ENCODE data around the gene ZCCHC3.

The ZCCHC3 gene

DNA sequence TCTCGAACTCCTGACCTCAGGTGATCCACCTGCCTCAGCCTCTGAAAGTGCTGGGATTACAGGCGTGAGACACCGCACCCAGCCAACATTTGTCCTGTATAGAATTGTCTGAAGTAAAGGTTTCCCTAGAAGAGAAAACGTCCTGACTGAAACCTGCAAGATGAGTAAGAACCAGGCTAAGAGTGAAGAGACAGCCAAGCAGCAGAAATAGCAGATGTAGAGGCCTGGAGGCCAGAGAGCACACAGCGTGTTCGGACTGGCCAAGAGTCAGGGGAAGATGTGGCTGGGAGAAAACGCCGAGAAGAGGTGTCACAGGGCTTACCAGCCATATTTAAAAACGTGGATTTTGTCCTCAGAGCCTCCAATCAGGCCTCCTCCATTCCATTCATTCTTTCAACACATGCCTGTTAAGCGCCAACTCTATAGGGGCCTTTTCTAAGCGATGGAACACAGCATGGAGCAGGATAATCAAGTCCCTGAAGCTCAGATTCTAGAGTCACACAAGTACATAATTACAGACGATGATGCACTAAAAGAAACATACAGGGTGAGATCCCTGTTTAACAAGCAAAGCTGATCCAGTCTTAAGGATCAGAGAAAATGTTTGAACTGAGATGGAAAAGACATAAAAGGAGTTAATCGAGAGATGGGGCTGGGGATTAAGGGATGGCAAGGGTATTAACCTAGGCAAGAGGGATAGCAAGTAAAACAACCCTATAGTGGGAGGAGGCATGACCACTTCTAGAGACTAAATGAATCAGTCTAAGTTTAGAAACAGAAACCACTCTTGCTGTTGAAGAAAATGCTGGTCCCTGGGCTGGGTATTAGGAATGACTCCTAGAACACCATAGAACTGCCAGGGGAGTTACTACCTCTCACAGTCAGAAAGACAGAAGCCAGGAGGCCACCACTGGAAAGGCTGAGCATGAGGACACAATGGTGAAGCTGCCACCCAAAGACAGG is 4.8 kb downstream of the ZCCHC3 start:
- no peak for TF ChIP-seq CTCF (IDR thresholded peaks at IDR 0.05; ENCODE audit: borderline replicate concordance, control extremely low read depth, extremely low read depth, insufficient read depth, missing control alignments)
- DNase-seq (ENCODE audit: low spot score), result no peak
- in situ Hi-C loops (cut with MboI; ENCODE audit: low sequenced_read_pairs, unreplicated experiment), result no loop called here

DNA sequence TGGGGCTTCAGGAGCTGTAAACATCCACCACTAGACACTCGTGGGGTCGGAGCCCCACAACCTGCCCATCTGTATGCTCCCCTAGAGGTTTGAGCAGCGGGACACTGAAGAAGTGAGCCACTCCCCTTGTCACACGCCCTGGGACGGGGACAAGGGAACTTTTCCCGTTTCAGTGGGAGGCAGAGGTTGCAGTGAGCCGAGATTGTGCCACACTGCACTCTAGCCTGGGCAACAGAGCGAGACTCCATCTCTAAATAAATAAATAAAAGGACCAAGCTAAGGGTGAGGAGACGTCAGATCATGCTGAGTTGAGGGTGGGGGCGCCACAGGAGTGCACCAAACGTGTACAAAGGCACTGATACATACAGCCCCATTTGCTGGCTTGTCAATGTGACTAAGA is 8.4 kb downstream of the ZCCHC3 start:
- DNase-seq (ENCODE audit: low spot score), result no peak
- in situ Hi-C loops (cut with MboI; ENCODE audit: low sequenced_read_pairs, unreplicated experiment), result no loop called here
- no peak for TF ChIP-seq CTCF (IDR thresholded peaks at IDR 0.05; ENCODE audit: borderline replicate concordance, control extremely low read depth, extremely low read depth, insufficient read depth, missing control alignments)

DNA sequence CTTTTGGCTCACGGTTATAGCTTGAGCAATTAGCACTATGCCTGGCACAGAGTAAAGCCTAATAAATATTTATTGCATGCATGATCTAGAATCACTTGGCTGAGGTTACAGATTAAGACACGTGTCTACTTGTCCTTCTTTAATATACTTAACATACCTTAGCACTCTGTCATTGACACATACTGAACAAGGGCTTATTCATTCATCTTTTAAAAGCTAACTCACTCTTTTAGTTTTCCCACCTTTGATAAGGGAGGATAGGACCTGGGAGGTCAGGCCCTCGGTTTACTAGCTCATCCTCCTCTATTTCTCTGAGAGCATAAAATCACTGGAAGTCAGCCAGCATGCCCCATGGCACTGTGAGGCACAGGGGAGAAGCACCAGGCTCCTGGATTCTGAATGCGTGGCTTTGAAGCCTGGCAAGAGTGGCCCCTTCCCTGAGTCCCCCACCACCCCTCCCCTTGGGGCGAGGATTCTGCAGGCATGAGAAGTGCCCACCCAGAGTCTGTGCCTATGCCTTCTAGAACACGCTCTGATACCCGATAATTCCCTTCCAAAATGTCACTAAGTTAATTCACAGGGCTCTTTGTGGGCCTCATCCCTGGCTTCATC is 11.2 kb downstream of the ZCCHC3 start:
- TF ChIP-seq CTCF (IDR thresholded peaks at IDR 0.05; ENCODE audit: borderline replicate concordance, control extremely low read depth, extremely low read depth, insufficient read depth, missing control alignments), result no peak
- no peak for DNase-seq (ENCODE audit: low spot score)
- in situ Hi-C loops (cut with MboI; ENCODE audit: low sequenced_read_pairs, unreplicated experiment), result no loop called here

DNA sequence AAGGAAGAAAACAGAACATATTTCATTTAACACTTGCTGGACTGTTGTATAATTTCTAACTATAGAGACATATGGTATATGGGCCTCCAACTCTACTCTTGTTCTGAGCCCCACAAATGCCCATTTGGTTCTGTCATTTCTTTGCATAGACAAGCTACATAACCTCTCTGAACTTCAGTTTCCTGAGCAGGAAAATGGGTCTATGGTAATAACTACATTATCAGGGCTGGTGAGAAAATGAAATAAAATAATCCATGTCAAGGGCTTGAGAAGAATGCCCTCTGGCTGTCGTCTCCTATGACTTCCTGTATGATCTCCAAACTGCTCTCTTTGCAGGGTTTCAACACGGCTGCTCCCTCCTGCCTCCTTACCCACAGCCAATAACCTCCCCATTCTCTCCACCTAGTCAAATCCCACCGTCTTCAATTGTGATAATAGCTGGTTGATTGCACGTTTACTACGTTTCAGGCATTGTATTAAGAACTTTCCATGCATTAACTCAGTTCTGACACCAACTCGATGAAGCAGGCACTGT is 12.0 kb downstream of the ZCCHC3 start:
- in situ Hi-C loops (cut with MboI; ENCODE audit: low sequenced_read_pairs, unreplicated experiment), result no loop called here
- DNase-seq (ENCODE audit: low spot score), result no peak
- TF ChIP-seq CTCF (IDR thresholded peaks at IDR 0.05; ENCODE audit: borderline replicate concordance, control extremely low read depth, extremely low read depth, insufficient read depth, missing control alignments), result no peak

GRCh38 chr20:309841-310644 is 12.7 kb downstream of the ZCCHC3 start:
- DNase-seq (ENCODE audit: low spot score), result peak; percentile 95
- TF ChIP-seq CTCF (IDR thresholded peaks at IDR 0.05; ENCODE audit: borderline replicate concordance, control extremely low read depth, extremely low read depth, insufficient read depth, missing control alignments), result no peak

DNA sequence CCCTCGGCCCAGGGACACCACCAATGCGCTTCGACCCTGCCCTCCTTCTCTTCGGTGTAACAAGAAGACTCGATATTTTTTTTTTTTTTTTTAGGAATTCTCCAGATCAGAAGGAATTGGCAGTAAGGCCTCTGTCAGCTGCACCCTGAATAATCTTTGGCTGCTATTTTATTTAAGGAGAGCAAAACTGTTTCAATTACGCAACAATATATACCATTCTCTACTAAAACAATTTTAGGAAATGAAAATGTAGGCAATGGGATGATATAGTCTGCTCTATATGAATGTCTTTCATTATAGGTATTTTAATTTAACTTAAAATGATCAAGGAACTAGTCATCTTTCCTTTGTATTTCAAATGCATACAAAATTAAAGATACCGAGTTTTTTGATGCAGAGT is 13.3 kb downstream of the ZCCHC3 start:
- in situ Hi-C loops (cut with MboI; ENCODE audit: low sequenced_read_pairs, unreplicated experiment), result no loop called here
- TF ChIP-seq CTCF (IDR thresholded peaks at IDR 0.05; ENCODE audit: borderline replicate concordance, control extremely low read depth, extremely low read depth, insufficient read depth, missing control alignments), result no peak
- DNase-seq (ENCODE audit: low spot score), result no peak

More at GRCh38 chr20:309841-310644, 12.7 kb downstream of the ZCCHC3 start:
- in situ Hi-C loops (cut with MboI; ENCODE audit: low sequenced_read_pairs, unreplicated experiment), result no loop called here

Data from GM13976 (cell line).